Esophagus squamous epithelium (tissue), 4 donors: ENCODE data around the gene NUBPL.

Experiments used
- POLR2A ChIP-seq, 4 donors: fragments of 450-650 bp; IDR thresholded peaks; one replicate each; pipeline ENCODE4 v1.6.1; 2017; ENCODE audit warnings: antibody characterized with exemption in 4 of 4, mild to moderate bottlenecking in 4 of 4, moderate library complexity in 3 of 4
- TF ChIP-seq, protein P1 (sequence below), 6 experiments: fragments of 450-650 bp in 4 of 6; fragments of 200-600 bp in 2 of 6; sonication (generic) in 2 of 6; IDR thresholded peaks; one replicate each; pipeline ENCODE4 v1.5.1; 2016 to 2019; ENCODE audit warnings: antibody characterized with exemption in 6 of 6, mild to moderate bottlenecking in 4 of 6, moderate library complexity in 4 of 6

DNA sequence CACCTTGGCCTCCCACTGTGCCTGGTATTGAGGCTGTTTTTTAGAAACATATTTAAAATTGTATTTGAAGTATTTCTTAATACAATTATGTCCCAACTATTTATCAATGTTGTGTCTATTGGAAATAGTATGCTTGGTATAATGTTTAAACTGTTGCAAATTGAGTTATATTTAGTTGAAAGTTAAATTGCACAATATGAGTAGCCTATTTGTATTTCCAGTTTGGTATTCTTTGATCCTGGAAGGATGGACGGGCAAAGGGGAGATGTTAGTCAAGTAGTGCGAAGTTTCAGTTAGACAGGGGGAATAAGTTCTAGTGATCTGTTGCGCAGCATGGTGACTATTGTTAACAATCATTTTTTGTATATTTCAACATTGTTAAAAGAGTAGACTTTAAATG, 111.5 kb downstream of the NUBPL start:
- TF ChIP-seq, protein P1, sequence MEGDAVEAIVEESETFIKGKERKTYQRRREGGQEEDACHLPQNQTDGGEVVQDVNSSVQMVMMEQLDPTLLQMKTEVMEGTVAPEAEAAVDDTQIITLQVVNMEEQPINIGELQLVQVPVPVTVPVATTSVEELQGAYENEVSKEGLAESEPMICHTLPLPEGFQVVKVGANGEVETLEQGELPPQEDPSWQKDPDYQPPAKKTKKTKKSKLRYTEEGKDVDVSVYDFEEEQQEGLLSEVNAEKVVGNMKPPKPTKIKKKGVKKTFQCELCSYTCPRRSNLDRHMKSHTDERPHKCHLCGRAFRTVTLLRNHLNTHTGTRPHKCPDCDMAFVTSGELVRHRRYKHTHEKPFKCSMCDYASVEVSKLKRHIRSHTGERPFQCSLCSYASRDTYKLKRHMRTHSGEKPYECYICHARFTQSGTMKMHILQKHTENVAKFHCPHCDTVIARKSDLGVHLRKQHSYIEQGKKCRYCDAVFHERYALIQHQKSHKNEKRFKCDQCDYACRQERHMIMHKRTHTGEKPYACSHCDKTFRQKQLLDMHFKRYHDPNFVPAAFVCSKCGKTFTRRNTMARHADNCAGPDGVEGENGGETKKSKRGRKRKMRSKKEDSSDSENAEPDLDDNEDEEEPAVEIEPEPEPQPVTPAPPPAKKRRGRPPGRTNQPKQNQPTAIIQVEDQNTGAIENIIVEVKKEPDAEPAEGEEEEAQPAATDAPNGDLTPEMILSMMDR (IDR thresholded peaks at IDR 0.05) = no peak
- no peak for TF ChIP-seq POLR2A (IDR thresholded peaks at IDR 0.05)
